Peyer's patch (tissue), 4 donors: ENCODE results near the gene TUBB4A.

Source experiments
- CTCF ChIP-seq, 6 experiments: fragments of 450-650 bp in 4 of 6; fragments of 200-600 bp in 2 of 6; sonication (generic) in 1 of 6; IDR thresholded peaks; one replicate each; pipeline ENCODE4 v1.5.1; 2017 to 2019; ENCODE audit warnings: antibody characterized with exemption in 6 of 6, mild to moderate bottlenecking in 3 of 6, moderate library complexity in 1 of 6
- POLR2A ChIP-seq, 2 donors: fragments of 450-650 bp; IDR thresholded peaks; one replicate each; pipeline ENCODE4 v1.5.1; 2017; ENCODE audit warnings: antibody characterized with exemption in 2 of 2, mild to moderate bottlenecking in 2 of 2, moderate library complexity in 2 of 2

- no peak for TF ChIP-seq CTCF (IDR thresholded peaks at IDR 0.05)
- no peak for TF ChIP-seq POLR2A (IDR thresholded peaks at IDR 0.05)
These were observed 17.2 kb upstream of the TUBB4A start for GRCh38 chr19:6519289-6519688.
